ENCODE data around the gene CAST.

Gene CAST

DNA sequence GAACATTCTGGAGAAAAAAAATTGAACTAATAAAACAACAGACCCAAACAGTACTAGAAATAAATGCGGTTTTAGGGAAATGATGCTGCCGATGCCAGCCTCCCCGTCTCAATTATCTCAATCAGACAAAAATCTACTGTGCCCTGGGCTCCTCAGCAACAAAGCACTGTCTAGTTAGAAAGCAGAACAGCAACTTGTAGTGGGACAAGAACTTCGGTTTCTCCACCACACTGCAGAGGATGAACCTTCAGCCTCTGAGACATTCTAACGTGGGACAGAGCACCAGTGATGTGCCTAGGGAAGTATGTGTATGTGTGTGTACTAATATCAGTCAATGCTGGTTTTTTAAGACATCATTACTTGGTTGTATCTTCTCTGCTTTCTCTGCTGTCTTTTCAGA, 11.1 kb upstream of the CAST start:
- DNase-seq (ENCODE audit: low read depth in 2 of 2): no peak
- H3K4me3 ChIP-seq (replicated peaks in 1 of 2; ENCODE audit: low read depth in 2 of 2, low read length in 2 of 2): no peak overlapping the region
- TF ChIP-seq, protein P1, sequence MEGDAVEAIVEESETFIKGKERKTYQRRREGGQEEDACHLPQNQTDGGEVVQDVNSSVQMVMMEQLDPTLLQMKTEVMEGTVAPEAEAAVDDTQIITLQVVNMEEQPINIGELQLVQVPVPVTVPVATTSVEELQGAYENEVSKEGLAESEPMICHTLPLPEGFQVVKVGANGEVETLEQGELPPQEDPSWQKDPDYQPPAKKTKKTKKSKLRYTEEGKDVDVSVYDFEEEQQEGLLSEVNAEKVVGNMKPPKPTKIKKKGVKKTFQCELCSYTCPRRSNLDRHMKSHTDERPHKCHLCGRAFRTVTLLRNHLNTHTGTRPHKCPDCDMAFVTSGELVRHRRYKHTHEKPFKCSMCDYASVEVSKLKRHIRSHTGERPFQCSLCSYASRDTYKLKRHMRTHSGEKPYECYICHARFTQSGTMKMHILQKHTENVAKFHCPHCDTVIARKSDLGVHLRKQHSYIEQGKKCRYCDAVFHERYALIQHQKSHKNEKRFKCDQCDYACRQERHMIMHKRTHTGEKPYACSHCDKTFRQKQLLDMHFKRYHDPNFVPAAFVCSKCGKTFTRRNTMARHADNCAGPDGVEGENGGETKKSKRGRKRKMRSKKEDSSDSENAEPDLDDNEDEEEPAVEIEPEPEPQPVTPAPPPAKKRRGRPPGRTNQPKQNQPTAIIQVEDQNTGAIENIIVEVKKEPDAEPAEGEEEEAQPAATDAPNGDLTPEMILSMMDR (IDR thresholded peaks at IDR 0.05; ENCODE audit: low read depth, low read length): no peak

DNA sequence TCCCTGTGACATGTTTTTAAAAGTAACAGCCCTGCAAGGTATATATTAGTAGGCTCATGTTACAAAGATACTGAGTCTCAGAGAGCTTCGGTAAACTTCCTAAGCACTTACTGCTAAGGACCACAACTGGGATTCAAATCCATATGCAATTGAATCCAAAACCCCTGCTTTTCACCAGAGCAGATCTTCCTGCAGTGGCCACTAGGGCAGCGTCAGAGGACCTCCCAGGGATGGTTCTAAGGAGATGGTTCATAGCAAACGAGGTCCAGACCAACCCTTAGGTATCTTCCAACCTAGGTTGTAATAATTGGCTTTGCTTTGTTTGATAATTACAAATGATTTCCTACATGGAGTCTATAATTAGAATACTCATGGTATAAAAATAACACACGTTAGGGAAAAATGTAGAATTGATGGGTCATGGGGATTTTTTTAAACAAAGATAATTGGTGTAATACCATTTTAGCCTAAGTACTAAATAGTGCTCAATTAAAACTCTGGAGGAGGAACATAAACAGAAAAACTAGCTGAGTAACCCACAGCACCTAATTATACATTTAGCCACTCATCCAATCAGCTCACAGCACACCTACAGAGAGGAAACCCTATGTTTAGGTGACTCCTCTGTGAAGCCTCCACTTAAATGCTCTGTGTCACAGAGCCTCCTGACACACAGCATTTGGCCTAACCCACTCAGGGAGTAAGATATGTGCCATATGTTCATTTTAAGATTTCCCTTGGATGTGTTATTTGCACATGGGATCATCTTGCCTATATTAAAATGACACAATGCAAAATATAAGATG, 10.0 kb upstream of the CAST start:
- TF ChIP-seq, protein P1 (IDR thresholded peaks at IDR 0.05; ENCODE audit: low read depth, low read length): peak; percentile 49
- DNase-seq (ENCODE audit: low read depth in 2 of 2): peak in 1 of 2 donors; percentile 21
- H3K4me3 ChIP-seq (replicated peaks in 1 of 2; ENCODE audit: low read depth in 2 of 2, low read length in 2 of 2): no peak overlapping the region

DNA sequence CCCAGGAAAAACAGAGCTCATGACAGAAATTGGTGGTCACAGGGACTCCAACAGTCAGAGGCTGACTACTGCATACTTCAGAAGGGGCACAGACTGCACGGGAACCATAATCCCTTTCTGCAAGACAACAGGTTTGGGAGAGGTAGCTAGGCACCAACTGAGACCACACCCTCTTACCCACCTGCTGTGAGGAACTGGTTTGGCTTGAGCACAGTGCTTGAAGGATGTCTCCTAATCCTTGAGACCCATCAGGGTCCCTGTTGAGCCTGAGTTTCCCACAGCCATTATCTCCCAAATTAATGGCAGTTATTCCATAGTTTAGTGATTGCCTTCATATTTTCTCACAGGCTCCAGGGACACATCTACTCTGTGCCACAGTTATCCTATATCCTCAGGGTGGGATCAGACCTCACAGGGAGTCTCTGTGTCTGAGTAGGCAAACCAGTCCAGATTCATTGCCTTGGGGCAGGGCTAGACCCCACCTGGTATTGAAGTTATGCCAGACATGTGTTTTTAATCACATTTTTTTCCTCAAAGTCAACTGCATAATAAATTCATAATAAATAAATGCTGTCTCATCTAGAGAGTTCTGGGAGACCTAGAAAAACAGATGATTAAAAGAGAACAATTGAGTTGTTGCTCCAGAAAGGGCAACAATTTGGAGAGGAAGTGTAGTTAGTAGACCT, 9.3 kb upstream of the CAST start:
- no peak overlapping the region for H3K4me3 ChIP-seq (replicated peaks in 1 of 2; ENCODE audit: low read depth in 2 of 2, low read length in 2 of 2)
- DNase-seq (ENCODE audit: low read depth in 2 of 2): peak in 1 of 2 donors; percentile 53
- TF ChIP-seq, protein P1 (IDR thresholded peaks at IDR 0.05; ENCODE audit: low read depth, low read length): no peak

DNA sequence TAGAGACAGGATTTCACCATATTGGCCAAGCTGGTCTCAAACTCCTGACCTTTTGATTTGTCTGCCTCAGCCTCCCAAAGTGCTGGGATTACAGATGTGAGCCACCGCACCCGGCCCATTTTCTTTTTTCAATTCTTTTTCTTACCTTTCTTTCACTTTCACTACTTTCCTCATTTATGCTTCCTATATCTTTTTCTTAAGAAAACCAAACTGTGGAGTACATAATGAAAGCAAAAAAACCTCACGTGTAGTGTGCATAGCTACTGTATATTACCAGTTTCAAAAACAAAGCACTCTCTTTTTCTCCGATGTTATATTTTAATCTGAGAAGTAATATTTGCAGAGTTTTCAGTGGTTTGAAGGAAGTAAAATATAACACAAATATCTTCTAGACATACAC, 8.0 kb upstream of the CAST start:
- TF ChIP-seq, protein P1 (IDR thresholded peaks at IDR 0.05; ENCODE audit: low read depth, low read length): no peak
- no peak overlapping the region for H3K4me3 ChIP-seq (replicated peaks in 1 of 2; ENCODE audit: low read depth in 2 of 2, low read length in 2 of 2)
- DNase-seq (ENCODE audit: low read depth in 2 of 2): no peak

DNA sequence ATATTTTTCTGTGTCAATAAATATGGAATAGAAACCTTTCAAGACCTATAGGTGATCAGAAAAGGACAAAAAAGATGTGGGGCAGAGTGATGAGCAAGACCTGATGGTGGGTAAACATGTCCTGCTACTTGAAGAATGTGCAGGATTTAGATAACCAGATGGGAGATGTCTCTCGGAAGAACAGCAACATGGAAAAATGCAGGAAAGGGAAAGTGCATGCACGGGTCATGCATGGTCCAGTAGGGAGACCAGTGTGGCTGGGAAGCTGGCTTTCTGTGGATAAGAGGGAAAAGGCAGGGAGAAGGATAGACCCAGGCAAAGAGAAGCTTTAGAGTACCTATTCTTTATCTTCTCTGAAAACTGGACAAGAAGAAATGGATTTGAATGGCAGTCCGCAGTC, 7.1 kb upstream of the CAST start:
- no peak for DNase-seq (ENCODE audit: low read depth in 2 of 2)
- no peak overlapping the region for H3K4me3 ChIP-seq (replicated peaks in 1 of 2; ENCODE audit: low read depth in 2 of 2, low read length in 2 of 2)
- TF ChIP-seq, protein P1 (IDR thresholded peaks at IDR 0.05; ENCODE audit: low read depth, low read length): no peak

DNA sequence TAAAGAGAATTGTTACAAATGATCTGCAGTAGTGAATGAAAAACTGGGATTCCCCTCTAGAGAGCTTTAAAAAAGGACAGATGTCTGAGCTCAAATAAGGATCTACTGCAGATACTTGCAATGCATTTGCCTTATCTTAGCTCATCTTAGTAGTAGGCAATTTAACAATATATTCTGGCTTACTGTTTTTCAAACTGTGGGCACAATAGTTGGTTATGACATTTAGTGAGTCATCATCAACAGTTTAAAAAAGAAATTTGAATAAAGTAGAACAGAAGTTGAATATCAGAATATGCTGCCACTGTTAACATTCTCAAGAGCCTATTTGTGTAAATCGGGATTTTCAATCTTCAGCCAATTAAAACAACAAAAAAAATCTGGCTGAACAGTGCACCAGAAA, 6.7 kb upstream of the CAST start:
- DNase-seq (ENCODE audit: low read depth in 2 of 2): peak in 1 of 2 donors; percentile 57
- TF ChIP-seq, protein P1 (IDR thresholded peaks at IDR 0.05; ENCODE audit: low read depth, low read length): no peak
- H3K4me3 ChIP-seq (replicated peaks in 1 of 2; ENCODE audit: low read depth in 2 of 2, low read length in 2 of 2): no peak overlapping the region
